Peyer's patch (tissue), 4 donors: ENCODE measurements around the gene CACNA2D2.

Experiments used
- POLR2A ChIP-seq, 2 donors: fragments of 450-650 bp; IDR thresholded peaks; one replicate each; pipeline ENCODE4 v1.5.1; 2017; ENCODE audit warnings: antibody characterized with exemption in 2 of 2, mild to moderate bottlenecking in 2 of 2, moderate library complexity in 2 of 2
- TF ChIP-seq, protein P1 (sequence below), 6 experiments: fragments of 450-650 bp in 4 of 6; fragments of 200-600 bp in 2 of 6; sonication (generic) in 1 of 6; IDR thresholded peaks; one replicate each; pipeline ENCODE4 v1.5.1; 2017 to 2019; ENCODE audit warnings: antibody characterized with exemption in 6 of 6, mild to moderate bottlenecking in 3 of 6, moderate library complexity in 1 of 6

GRCh38 chr3:50433954-50434353 lies 69.5 kb downstream of the CACNA2D2 start:
- TF ChIP-seq, protein P1, sequence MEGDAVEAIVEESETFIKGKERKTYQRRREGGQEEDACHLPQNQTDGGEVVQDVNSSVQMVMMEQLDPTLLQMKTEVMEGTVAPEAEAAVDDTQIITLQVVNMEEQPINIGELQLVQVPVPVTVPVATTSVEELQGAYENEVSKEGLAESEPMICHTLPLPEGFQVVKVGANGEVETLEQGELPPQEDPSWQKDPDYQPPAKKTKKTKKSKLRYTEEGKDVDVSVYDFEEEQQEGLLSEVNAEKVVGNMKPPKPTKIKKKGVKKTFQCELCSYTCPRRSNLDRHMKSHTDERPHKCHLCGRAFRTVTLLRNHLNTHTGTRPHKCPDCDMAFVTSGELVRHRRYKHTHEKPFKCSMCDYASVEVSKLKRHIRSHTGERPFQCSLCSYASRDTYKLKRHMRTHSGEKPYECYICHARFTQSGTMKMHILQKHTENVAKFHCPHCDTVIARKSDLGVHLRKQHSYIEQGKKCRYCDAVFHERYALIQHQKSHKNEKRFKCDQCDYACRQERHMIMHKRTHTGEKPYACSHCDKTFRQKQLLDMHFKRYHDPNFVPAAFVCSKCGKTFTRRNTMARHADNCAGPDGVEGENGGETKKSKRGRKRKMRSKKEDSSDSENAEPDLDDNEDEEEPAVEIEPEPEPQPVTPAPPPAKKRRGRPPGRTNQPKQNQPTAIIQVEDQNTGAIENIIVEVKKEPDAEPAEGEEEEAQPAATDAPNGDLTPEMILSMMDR (IDR thresholded peaks at IDR 0.05), result no peak
- TF ChIP-seq POLR2A (IDR thresholded peaks at IDR 0.05), result no peak
